HK-2 (cell line): Measurements from ENCODE around the gene GPR68.
"Not testable (repeated sequence)": the region's sequence is repeated elsewhere in the genome, so short reads cannot be mapped to it uniquely, and the experiment has no call there.

Experiments used
- DNase-seq: peaks from one replicate; pipeline ENCODE4 v3.0.0-alpha.2; 2018; ENCODE audit not compliant: unreplicated experiment

GPR68 gene

DNA sequence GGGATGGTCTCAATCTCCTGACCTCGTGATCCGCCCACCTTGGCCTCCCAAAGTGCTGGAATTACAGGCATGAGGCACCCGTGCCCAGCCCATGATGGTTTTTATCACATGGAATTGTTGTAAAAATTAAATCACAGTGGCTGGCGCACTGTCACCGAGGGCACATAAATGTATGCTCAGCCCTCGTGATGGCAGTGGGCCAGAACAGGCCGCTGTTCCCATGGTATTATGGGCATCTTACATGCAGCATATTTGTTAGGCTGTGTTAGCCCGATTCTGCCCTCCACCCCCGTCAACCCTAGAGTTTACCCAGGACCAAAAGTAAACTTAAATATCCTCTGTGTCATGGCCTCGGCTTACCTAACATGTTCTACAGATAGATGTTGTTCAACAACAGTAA is 48.6 kb downstream of the GPR68 start:
- no peak for DNase-seq

DNA sequence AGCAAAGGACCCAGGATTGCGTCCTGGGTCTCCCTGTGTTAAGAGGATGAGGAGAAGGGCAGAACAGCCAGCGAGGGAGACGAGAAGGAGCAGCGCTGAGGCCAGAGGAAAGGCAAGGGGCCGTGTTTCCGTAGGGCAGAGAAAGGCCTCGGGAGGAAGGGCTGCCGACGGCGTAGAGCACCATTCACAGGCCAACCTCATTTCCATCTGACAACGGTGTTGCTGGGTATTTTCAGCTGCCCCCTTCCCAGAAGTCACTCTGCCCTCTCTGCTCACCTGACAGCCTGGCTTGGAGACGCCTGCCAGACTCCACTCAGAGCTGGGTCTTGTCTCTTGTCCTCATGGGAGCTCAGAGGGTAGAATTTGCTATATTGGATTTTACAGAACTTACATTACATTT is 51.4 kb downstream of the GPR68 start:
- no peak for DNase-seq

DNA sequence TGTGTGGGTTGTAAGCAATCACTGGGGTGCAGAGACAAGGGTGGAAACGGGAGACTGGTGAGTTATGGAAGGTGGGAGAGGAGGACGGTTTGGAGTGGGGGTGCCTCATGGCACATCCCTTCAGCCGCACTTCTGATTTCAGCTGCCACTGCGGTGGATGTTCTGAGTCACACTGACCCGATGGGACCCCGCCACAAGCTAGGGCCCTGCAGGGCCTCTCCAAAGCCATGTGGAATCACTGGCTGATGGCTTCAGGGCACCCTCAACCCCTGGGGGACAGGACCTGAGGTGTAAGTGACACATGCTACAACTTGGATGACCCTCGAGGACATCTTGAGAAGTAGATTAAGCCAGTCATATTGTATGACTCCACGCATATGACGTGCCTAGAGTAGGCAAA is 53.7 kb downstream of the GPR68 start:
- no peak for DNase-seq

DNA sequence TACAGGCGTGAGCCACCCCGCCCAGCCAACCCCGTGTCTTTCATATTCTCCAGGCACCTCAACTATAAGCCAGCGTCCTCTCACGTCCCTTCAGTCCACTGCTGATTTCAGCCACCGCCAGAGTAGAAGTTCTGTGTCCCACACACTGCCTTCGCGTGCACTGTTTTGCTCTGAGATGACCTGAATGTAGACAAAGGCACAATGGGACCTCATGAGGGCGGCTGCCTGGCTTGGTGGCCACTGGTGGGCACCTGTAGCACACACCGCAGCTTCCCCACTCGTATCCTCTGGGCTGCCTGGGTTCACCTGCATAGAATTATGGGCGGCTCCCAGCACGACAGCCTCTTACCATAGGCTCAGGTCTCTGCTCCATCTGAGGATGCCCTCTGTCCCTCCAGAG is 57.2 kb downstream of the GPR68 start:
- no peak for DNase-seq

DNA sequence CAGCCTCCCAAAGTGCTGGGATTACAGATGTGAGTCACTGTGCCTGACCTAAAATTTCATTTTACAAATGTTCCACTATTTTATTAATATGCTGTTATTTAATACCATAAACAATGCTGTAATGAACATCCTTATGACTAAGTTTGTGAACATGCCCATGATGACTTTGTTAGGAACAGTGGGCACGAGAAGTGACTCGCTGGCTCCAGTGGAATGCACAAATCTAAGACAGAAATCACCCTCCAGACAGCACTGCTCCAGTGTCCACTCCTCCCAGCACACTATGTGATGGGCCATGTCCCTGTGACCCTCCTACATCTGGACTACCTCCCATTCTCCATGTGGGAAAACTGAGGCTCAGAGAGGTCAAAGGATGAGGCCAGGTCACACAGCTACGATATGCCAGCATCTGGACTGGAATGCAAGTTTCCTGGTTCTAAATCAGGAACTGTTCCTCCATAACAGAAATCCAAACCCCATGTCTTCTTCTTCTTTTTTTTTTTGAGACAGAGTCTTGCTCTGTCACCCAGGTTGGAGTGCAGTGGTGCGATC is 57.9 kb downstream of the GPR68 start:
- no peak for DNase-seq

DNA sequence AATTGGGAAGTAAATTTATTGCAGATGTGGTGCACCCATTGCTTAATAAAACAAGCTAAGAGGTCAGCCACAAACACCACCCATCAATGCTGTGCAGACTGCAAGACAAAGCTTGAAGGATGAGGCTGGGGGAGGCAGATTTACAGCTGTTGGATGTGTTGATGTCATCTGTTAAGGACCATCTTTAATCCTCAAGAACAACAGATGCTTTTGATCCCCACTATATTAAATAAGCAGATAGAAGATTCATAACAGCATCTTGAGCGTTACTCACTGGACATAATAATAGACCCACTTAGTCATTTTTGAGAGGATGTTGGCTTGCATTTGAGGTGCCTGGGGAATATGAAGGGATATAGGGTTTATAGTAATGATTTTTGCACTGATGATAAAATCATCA is 58.8 kb downstream of the GPR68 start:
- DNase-seq = no peak

DNA sequence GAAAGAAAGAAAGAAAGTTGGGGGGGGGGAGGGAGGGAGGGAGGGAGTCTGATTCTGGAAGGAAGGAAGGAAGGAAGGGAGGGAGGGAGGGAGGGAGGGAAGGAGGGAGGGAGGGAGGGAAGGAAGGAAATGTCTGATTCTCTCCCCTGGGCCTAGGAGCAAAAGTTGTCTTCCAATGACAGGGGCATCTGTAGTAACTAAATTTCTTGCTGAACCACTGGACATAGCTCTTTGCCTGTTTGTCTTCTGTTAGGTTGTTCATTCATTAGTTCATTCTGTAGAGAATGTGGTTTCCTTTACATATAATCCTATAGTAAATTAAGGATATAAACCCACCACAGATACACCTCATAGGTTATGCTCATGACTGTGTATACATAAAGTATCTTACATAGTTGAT is 59.9 kb downstream of the GPR68 start:
- DNase-seq = no peak

DNA sequence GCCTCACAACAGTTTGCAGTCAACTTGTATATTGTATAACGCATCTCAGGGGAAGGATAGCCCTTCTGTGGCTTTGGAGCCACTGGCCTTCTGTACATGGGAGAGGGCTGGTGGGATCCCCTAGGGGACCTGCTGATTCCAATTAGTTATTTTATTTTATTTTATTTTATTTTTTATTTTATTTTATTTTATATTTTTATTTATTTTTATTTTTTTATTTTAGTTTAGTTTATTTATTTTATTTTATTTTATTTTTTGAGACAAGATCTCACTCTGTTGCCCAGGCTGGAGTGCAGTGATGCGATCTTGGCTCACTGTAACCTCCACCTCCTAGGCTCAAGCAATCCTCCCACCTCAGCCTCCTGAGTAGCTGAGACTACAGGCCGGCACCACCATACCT is 61.8 kb downstream of the GPR68 start:
- DNase-seq = not testable (repeated sequence)
